ENCODE measurements around the gene EYA2.

- TF ChIP-seq POLR2AphosphoS5 (IDR thresholded peaks at IDR 0.05; ENCODE audit: borderline replicate concordance, low read depth, low read length) (no peak), EZH2 (IDR thresholded peaks at IDR 0.05) (no peak), FOXP2 (optimal IDR thresholded peaks at IDR 0.05; ENCODE audit: control extremely low read depth, extremely low read length, insufficient read depth) (no peak)
These were observed 141.6 kb downstream of the EYA2 start for GRCh38 chr20:47036091-47036870.

Measured in SK-N-MC (cell line).